ENCODE data around the gene SLC39A3. TPM values are rescaled to one million over a fixed set of nuclear protein-coding genes. Genes with fewer than 3 reads are reported as not detected.

The SLC39A3 gene
- total RNA-seq, 1 experiment from 2014 or later: 39.1 TPM

DNA sequence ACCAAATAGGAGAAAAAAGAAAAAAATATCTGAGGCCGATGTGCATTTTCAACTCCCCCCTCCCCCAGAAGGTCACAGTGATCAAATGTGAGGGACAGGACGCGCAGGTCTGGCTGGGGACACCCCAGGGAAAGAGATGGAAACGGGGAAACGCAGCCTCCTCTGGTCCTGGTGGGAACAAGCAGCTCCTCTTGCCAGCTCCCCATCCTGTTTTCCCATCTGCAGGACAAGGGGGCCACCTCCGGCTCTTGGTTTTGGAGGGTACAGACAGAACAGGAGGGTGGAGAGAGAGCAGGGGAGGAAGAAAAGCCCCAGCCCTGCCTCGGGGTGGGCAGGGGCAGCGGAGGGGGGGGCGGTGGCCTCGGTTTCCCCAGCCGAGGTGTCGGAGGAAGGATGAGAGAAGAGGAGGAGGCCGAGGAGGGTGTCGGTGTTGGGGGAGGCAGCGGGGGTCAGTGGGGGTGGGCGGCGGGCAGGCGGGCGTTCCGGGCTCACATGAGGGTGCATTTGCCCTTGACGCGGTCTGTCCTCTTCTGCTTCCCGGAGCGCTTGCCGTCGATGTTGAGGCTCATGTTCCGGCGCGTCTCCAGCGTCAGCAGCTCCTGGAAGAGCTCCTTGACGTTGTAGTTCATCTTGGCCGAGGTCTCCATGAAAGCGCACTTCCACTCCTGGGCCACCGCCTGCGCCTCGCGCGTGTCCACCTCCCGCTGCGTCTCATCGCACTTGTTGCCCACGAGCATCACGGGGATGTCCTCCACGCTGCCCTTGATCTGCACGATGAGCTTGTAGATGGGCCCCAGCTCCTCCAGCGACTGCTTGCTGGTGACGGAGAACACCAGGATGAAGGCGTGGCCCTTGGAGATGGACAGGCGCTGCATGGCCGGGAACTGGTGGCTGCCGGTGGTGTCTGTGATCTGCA lies 22.8 kb downstream of the SLC39A3 start:
- peaks cover 10 to 11% of the 10 kb centered on the region in 2 experiments; a peak in 3 of 4 replicates for H3K9me3 ChIP-seq (ENCODE audit: control insufficient read depth in 1 of 2, insufficient read depth in 1 of 2, low read depth in 1 of 2, low read length in 2 of 2)
- POLR2A ChIA-PET: no interaction called here
- no TSS peak for BruUV-seq (replicated peaks)
- no peaks in the 10 kb centered on the region for H4K20me1 ChIP-seq (ENCODE audit: insufficient read depth)
- intact Hi-C loops (cut with micrococcal nuclease): no loop called here
- ATAC-seq (no peak), DNase-seq (ENCODE audit: low read depth, low spot score) (no peak)
- no peak overlapping the region for H2AFZ ChIP-seq (ENCODE audit: low read depth, low read length, poor library complexity, severe bottlenecking)
- TF ChIP-seq SIN3A (IDR thresholded peaks at IDR 0.05; ENCODE audit: low read depth) (no peak), YY1 (IDR thresholded peaks at IDR 0.05; ENCODE audit: extremely low read depth, insufficient replicate concordance, low read depth, low read length) (no peak), POLR2A (IDR thresholded peaks at IDR 0.05; ENCODE audit: borderline replicate concordance, extremely low read depth, insufficient read depth, insufficient read length) (no peak), SP1 (IDR thresholded peaks at IDR 0.05; ENCODE audit: low read depth) (no peak), EZH2phosphoT487 (IDR thresholded peaks at IDR 0.05; ENCODE audit: borderline replicate concordance) (no peak), MAX (IDR thresholded peaks at IDR 0.05) (no peak), REST (IDR thresholded peaks at IDR 0.05; ENCODE audit: low read depth) (no peak), ZNF274 (IDR thresholded peaks at IDR 0.05; ENCODE audit: low read depth, low read length) (no peak), TCF7L2 (IDR thresholded peaks at IDR 0.05; ENCODE audit: borderline replicate concordance, extremely low read depth, insufficient read depth, insufficient read length) (no peak), EGR1 (IDR thresholded peaks at IDR 0.05; ENCODE audit: low read depth) (no peak), FOSL1 (IDR thresholded peaks at IDR 0.05; ENCODE audit: low read depth) (no peak)
- TF ChIP-seq, protein P1, sequence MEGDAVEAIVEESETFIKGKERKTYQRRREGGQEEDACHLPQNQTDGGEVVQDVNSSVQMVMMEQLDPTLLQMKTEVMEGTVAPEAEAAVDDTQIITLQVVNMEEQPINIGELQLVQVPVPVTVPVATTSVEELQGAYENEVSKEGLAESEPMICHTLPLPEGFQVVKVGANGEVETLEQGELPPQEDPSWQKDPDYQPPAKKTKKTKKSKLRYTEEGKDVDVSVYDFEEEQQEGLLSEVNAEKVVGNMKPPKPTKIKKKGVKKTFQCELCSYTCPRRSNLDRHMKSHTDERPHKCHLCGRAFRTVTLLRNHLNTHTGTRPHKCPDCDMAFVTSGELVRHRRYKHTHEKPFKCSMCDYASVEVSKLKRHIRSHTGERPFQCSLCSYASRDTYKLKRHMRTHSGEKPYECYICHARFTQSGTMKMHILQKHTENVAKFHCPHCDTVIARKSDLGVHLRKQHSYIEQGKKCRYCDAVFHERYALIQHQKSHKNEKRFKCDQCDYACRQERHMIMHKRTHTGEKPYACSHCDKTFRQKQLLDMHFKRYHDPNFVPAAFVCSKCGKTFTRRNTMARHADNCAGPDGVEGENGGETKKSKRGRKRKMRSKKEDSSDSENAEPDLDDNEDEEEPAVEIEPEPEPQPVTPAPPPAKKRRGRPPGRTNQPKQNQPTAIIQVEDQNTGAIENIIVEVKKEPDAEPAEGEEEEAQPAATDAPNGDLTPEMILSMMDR (IDR thresholded peaks at IDR 0.05 in 2 of 3, conservative IDR thresholded peaks at IDR 0.05 in 1 of 3; ENCODE audit: borderline replicate concordance in 1 of 3, insufficient read depth in 1 of 3, low read depth in 2 of 3, low read length in 2 of 3): no peak
- TF ChIP-seq, protein P2, sequence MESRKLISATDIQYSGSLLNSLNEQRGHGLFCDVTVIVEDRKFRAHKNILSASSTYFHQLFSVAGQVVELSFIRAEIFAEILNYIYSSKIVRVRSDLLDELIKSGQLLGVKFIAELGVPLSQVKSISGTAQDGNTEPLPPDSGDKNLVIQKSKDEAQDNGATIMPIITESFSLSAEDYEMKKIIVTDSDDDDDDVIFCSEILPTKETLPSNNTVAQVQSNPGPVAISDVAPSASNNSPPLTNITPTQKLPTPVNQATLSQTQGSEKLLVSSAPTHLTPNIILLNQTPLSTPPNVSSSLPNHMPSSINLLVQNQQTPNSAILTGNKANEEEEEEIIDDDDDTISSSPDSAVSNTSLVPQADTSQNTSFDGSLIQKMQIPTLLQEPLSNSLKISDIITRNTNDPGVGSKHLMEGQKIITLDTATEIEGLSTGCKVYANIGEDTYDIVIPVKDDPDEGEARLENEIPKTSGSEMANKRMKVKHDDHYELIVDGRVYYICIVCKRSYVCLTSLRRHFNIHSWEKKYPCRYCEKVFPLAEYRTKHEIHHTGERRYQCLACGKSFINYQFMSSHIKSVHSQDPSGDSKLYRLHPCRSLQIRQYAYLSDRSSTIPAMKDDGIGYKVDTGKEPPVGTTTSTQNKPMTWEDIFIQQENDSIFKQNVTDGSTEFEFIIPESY (IDR thresholded peaks at IDR 0.05; ENCODE audit: extremely low read depth, insufficient replicate concordance, low read length): no peak
- peaks cover 11% of the 10 kb centered on the region; the same call in 1 of the 2 replicates for H3K79me2 ChIP-seq (ENCODE audit: insufficient read depth, low read length)
- H3K4me3 ChIP-seq (replicated peaks in 1 of 2; ENCODE audit: low read depth in 1 of 2, low read length in 2 of 2): no peak overlapping the region
- H3K27me3 ChIP-seq (ENCODE audit: insufficient read depth, low read length): no peaks in the 10 kb centered on the region
- no peaks in the 10 kb centered on the region for H3K9me2 ChIP-seq (ENCODE audit: insufficient read depth)
- H3K36me3 ChIP-seq (ENCODE audit: control insufficient read depth in 1 of 2, insufficient read depth in 2 of 2, low read length in 2 of 2): peaks cover 0 to 5% of the 10 kb centered on the region in 2 experiments; a peak in 2 of 4 replicates
- H3K27ac ChIP-seq (ENCODE audit: low read depth, low read length): no peak overlapping the region
- RAD21 ChIA-PET (ENCODE audit: low non-redundant PET in 1 of 2, low total read pairs in 2 of 2, uncharacterized antibody in 2 of 2, unreplicated experiment in 2 of 2): no interaction called here
- CTCF ChIA-PET: no interaction called here
- H3K4me1 ChIP-seq (ENCODE audit: control insufficient read depth in 1 of 2, insufficient read depth in 2 of 2, low read length in 2 of 2): peaks cover 5 to 18% of the 10 kb centered on the region in 2 experiments; a peak in 3 of 4 replicates
- H3K9ac ChIP-seq (ENCODE audit: low read length): no peak overlapping the region
- H3K4me2 ChIP-seq (ENCODE audit: low read length): no peak overlapping the region

Measured in HCT116 (cell line).